Tibial artery (tissue), 4 donors: ENCODE results near the gene NLGN1.

Experiments
- DNase-seq, 2 donors: peaks; one replicate each; pipeline ENCODE4 v3.0.0-alpha.2; 2019
- H3K27ac ChIP-seq, 2 donors: fragments of 200-600 bp; sonication (generic) in 1 of 2; 1 replicate in 1 of 2; 2 replicates in 1 of 2; pipeline ENCODE4 v1.5.1; 2018 to 2019; ENCODE audit warnings: mild to moderate bottlenecking in 1 of 2
- H3K27me3 ChIP-seq, 2 donors: fragments of 200-600 bp; sonication (generic) in 1 of 2; one replicate each; pipeline versions ENCODE4 v1.5.1 to v1.6.0; 2016 to 2019
- H3K36me3 ChIP-seq, 3 donors: fragments of 200-600 bp; sonication (generic) in 2 of 3; one replicate each; pipeline ENCODE4 v1.5.1; 2016 to 2019; ENCODE audit warnings: mild to moderate bottlenecking in 2 of 3
- H3K4me1 ChIP-seq, 4 donors: fragments of 200-600 bp; sonication (generic) in 2 of 4; 1 replicate in 3 of 4; 2 replicates in 1 of 4; pipeline ENCODE4 v1.5.1; 2016 to 2019
- H3K4me3 ChIP-seq, 2 donors: fragments of 200-600 bp; sonication (generic) in 1 of 2; 1 replicate in 1 of 2; 2 replicates in 1 of 2; pipeline ENCODE4 v1.5.1; 2018 to 2019; ENCODE audit warnings: mild to moderate bottlenecking in 2 of 2
- H3K9me3 ChIP-seq, 3 donors: fragments of 200-600 bp; sonication (generic) in 1 of 3; one replicate each; pipeline ENCODE4 v1.5.1; 2016 to 2019
- intact Hi-C: fragments of 100-400 bp; cut with DNase I; formaldehyde crosslinking; loops from one replicate; pipeline ENCODE4 v1.15.0; 2023; ENCODE audit warnings: low total_unique reads
- TF ChIP-seq, protein P1 (sequence below), 2 experiments: fragments of 200-600 bp in 1 of 2; fragments of 450-650 bp in 1 of 2; IDR thresholded peaks; one replicate each; pipeline ENCODE4 v1.5.1; 2017 to 2019; ENCODE audit warnings: antibody characterized with exemption in 2 of 2, mild to moderate bottlenecking in 1 of 2, moderate library complexity in 1 of 2

The NLGN1 gene

DNA sequence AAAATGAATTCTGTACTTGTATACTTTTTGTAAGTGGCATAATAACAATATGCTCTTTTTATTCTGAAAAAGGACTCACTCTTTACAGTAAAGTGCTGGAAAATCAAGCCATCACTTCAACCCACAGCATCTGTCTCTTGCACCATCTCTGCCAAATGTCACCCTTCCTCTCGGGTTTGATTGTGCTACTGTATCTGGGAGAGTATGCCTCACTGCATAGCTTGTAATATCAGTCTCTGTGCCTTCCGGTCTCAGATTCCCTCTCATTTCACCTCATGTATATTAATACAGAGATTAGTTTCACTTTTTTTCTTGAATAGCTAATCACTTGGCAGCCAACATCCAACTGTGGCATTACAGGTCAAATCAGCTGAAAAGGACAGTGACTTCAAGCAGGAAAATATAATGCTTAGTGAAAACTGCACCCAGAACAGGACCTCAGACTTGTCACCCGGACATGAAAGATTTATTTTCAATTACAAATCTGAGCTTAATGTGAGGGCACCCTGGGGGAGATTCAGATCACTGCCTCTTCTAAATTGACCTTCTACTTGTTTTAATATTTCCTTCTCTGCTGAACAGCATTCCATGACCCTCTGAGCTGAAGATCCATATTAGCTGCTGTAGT lies 855.8 kb downstream of the NLGN1 start:
- Histone ChIP-seq H3K36me3 (no peaks in the 10 kb centered on the region), H3K4me1 (peaks cover 0 to 17% (median 0%) of the 10 kb centered on the region in 4 donors), H3K9me3 (no peaks in the 10 kb centered on the region), H3K27ac (no peak overlapping the region), H3K4me3 (no peak overlapping the region), H3K27me3 (no peaks in the 10 kb centered on the region)
- TF ChIP-seq, protein P1, sequence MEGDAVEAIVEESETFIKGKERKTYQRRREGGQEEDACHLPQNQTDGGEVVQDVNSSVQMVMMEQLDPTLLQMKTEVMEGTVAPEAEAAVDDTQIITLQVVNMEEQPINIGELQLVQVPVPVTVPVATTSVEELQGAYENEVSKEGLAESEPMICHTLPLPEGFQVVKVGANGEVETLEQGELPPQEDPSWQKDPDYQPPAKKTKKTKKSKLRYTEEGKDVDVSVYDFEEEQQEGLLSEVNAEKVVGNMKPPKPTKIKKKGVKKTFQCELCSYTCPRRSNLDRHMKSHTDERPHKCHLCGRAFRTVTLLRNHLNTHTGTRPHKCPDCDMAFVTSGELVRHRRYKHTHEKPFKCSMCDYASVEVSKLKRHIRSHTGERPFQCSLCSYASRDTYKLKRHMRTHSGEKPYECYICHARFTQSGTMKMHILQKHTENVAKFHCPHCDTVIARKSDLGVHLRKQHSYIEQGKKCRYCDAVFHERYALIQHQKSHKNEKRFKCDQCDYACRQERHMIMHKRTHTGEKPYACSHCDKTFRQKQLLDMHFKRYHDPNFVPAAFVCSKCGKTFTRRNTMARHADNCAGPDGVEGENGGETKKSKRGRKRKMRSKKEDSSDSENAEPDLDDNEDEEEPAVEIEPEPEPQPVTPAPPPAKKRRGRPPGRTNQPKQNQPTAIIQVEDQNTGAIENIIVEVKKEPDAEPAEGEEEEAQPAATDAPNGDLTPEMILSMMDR (IDR thresholded peaks at IDR 0.05) = no peak
- DNase-seq = no peak
- intact Hi-C loops = no loop called here

DNA sequence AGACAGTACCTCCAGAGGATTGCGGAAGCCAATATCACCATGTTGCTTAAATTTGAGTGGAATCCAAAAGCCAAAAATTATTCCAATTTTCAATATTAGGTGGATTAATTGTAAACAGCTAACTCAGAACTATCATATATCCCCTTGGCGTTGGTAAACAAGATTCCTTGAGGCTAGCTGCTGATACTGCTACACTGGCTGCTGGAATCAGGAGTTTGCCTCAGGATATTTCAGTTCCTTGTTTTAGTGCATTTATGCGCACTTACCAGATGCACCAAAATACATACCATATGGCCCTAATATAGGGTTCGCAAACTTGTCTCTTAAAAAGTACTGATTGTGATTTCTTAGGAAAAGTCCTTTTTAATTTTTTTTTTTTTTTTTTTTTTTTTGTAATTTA lies 856.4 kb downstream of the NLGN1 start:
- no peak overlapping the region for H3K4me3 ChIP-seq
- no peaks in the 10 kb centered on the region for H3K27me3 ChIP-seq
- H3K4me1 ChIP-seq = peaks cover 0 to 17% (median 0%) of the 10 kb centered on the region in 4 donors
- no peak overlapping the region for H3K27ac ChIP-seq
- TF ChIP-seq, protein P1 (IDR thresholded peaks at IDR 0.05) = no peak
- no peaks in the 10 kb centered on the region for H3K9me3 ChIP-seq
- DNase-seq = no peak
- intact Hi-C loops = no loop called here
- no peaks in the 10 kb centered on the region for H3K36me3 ChIP-seq

DNA sequence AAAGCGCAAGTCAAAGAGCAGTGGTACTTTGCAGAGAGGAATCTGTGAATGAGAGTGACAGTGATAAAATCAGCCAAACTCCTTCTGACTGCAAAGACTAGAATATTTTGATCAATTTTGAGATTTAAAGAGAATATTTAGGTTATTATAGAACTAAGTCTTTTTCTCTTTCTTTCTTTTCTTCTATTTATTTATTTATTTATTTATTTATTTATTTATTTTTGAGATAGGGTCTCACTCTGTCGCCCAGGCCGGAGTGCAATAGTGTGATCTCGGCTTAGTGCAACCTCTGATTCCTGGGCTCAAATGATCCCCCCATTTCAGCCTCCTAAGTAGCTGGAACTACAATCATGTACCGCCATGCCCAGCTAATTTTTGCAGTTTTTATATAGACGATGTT lies 857.9 kb downstream of the NLGN1 start:
- TF ChIP-seq, protein P1 (IDR thresholded peaks at IDR 0.05) = no peak
- Histone ChIP-seq H3K27me3 (no peaks in the 10 kb centered on the region), H3K4me1 (peaks cover 0 to 14% (median 0%) of the 10 kb centered on the region in 4 donors), H3K9me3 (no peaks in the 10 kb centered on the region), H3K36me3 (no peaks in the 10 kb centered on the region), H3K27ac (no peak overlapping the region), H3K4me3 (no peak overlapping the region)
- intact Hi-C loops = no loop called here
- DNase-seq = no peak

DNA sequence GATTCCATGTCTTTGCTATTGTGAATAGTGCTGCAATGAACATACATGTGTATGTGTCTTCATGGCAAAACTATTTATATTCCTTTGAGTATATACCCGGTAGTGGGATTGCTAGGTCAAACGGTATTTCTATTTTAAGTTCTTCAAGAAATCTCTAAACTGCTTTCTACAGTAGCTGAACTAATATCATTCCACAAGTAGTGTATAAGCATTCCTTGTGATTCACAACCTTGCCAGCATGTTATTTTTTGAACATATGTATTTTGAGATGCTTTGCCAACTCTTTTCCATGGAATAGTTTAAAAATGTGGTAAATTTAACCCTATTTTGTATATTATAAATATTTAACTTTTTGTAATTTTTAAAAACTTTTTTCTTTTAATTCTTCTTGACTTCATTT lies 868.9 kb downstream of the NLGN1 start:
- intact Hi-C loops = no loop called here
- DNase-seq = no peak
- no peaks in the 10 kb centered on the region for H3K9me3 ChIP-seq
- no peaks in the 10 kb centered on the region for H3K4me1 ChIP-seq
- no peaks in the 10 kb centered on the region for H3K36me3 ChIP-seq
- no peak overlapping the region for H3K27ac ChIP-seq
- TF ChIP-seq, protein P1 (IDR thresholded peaks at IDR 0.05) = no peak
- no peaks in the 10 kb centered on the region for H3K27me3 ChIP-seq
- no peak overlapping the region for H3K4me3 ChIP-seq

DNA sequence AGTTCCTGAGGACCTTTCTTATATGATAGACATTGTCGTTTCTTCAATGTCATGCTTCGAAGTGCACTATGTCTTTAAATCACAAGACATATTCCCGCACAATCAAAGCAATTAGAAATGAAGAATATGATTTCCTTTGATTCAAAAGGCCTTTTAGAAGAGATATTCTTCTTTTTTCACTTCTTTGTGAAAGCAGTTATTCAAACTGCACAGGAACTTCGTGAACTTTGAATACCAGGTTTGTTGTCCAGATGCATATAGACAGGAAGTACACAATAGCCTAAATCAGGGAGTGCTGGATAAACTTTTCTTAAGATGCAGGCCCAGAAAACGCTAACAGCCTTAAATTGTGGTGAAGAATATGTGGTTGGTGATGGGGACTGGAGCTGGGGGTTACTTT lies 870.5 kb downstream of the NLGN1 start:
- H3K9me3 ChIP-seq = no peaks in the 10 kb centered on the region
- H3K27ac ChIP-seq = no peak overlapping the region
- no peaks in the 10 kb centered on the region for H3K27me3 ChIP-seq
- intact Hi-C loops = no loop called here
- no peak overlapping the region for H3K4me3 ChIP-seq
- H3K36me3 ChIP-seq = no peaks in the 10 kb centered on the region
- no peak for DNase-seq
- no peaks in the 10 kb centered on the region for H3K4me1 ChIP-seq
- TF ChIP-seq, protein P1 (IDR thresholded peaks at IDR 0.05) = no peak

DNA sequence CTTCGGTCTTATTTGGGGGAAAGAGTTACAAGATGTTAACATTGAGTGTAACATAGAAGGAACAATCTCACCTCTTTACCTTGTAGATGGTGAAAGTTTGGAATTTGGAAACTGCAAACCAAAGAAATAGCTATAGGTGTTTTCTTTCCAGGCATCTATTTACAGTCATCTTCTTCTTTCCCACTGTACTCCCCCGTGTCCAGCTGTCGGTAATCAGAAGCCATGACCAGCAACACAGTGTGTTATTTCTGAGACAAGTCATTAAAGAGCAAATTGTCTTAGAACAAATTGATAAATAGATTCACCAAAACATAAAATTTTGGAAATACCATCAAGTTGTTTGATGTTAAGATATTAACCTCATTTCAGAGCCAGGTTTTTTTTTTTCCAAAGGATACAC lies 871.0 kb downstream of the NLGN1 start:
- Histone ChIP-seq H3K9me3 (no peaks in the 10 kb centered on the region), H3K36me3 (no peaks in the 10 kb centered on the region), H3K27ac (no peak overlapping the region), H3K4me1 (no peaks in the 10 kb centered on the region), H3K4me3 (no peak overlapping the region), H3K27me3 (no peaks in the 10 kb centered on the region)
- intact Hi-C loops = no loop called here
- TF ChIP-seq, protein P1 (IDR thresholded peaks at IDR 0.05) = no peak
- no peak for DNase-seq
